Limb (tissue), 2 donors: ENCODE results near the gene SPATS1.

ENCODE experiments used
- DNase-seq, 2 donors: peaks; one replicate each; pipeline ENCODE4 v3.0.0-alpha.2; 2016; ENCODE audit errors: extremely low spot score in 2 of 2

The SPATS1 gene

DNA sequence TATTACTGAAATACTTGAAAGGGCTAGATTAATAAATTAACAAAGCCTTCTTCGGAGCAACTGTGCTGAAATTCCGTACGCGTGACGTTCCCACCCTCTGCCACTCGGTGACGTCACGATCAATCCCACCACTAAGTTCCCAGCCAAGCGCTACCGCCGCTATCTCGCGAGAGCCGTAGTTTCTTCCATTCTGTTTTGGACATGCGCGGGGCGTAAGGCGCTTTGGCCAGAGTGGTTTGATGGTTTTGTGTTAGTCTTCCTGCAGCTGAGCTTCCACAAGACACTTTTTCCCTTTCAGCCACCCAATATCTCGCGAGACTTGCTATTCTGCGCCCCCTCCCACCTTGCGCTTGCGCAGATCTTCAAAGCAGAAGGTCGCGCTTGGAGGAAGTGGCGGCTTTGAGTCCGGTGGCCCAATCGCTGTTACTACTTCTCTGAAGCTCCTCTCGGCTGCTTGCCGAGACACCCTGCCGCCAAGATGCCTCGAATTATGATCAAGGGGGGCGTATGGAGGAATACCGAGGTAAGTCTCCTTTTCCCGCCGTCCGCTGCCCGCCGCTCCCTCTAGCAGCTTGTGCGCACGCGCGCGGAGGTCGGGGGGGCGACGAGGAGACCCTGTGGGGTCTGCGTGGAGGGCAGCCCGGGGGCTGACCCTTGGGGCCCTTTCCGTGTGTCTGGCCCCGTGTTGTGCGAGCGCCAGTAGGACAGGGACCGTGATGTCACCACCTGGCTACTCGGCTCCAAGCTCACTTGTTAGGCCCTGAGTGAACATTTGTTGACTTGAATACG is 45.1 kb downstream of the SPATS1 start, which contains the start of gene CDC5L:
CDC5L (plus strand) TSS at position 361 of the 789 bp plus-strand sequence; CDS start at position 479, 118 bp downstream.
- peak; percentile 97 to 99 for DNase-seq

DNA sequence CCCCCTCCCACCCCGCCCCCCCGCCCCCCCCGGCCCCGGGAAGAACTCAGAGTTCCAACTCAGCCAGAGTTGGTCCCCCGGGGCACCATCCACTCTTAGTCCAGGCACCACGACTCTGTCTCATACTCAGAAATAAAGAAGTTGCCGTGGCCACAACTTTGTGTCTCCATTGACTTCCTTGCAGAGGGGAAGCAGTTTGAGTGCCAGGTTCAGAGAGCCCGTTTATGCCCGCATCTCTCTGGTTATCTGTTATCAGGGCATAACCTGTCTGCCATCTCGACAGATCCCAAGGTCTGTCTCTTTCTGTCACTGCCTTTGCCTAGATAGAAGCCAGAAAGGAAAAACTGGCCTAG is 45.7 kb downstream of the SPATS1 start:
- no peak for DNase-seq

DNA sequence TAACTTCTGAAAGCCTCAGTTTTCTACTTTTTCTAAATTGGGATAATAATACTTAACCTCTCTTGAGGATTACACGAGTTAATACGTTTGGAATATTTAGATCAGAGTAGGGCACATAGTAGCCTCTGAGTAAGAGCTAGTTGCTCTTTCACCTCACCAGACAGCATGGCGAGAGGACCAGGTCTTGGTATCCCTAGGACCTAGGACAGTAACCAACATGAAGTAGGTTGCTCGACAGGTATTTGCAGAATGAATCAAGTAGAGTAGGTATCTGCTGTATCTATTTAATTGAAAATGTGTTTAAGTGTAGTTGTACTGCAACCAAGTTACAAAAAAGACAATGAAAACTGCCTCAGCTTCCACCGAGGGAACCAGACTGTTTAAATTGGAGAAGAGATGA is 46.4 kb downstream of the SPATS1 start:
- no peak for DNase-seq

- no peak for DNase-seq
These were observed 47.8 kb downstream of the SPATS1 start for GRCh38 chr6:44390158-44390683.
